Fibroblast of skin of left biceps (primary cell): ENCODE data around the gene MOK.

Experiments
- DNase-seq, 2 experiments: peaks; one replicate each; pipeline ENCODE4 v3.0.0-alpha.2; 2013; ENCODE audit warnings: low read depth in 2 of 2

The MOK gene

DNA sequence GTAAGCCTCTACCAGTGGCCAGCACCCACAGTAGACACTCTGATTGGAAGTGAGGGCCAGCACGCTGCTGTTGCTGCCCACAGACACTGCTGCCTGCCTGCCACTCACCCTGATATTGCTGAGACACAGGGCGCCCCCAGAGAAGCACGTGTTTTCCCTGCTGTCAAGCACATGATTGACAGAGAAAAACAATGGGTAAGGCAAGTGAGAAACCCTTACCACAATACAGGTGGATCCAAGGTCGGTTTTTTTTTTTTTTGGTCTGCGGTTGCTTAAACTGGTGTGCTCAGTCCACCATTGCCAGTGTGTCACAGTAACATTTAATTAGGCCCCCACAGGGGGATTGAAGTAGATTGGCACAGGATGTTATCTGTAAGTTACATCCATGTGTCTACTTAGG is 99.4 kb downstream of the MOK start:
- DNase-seq, result no peak

- DNase-seq, result no peak
Observed at GRCh38 chr14:102203382-102203781, 101.6 kb downstream of the MOK start.

DNA sequence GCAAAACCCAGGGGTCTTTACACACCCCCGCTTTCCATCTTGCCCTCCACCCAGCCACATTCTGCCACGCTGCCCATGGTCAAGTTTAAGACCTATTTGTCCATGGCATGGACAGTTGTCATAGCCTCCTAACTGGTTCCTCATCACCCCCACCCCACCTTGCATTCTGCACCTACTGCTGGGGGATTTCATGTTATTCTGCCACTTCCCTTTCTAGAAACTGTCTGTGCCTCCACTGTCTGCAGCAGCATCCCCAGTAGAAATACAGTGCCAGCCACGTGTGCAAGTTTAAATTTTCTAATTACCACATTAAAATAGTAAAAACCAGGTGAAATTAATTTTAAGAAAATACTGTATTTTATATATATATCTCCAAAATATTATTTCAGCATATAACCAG is 102.0 kb downstream of the MOK start:
- DNase-seq, result no peak

DNA sequence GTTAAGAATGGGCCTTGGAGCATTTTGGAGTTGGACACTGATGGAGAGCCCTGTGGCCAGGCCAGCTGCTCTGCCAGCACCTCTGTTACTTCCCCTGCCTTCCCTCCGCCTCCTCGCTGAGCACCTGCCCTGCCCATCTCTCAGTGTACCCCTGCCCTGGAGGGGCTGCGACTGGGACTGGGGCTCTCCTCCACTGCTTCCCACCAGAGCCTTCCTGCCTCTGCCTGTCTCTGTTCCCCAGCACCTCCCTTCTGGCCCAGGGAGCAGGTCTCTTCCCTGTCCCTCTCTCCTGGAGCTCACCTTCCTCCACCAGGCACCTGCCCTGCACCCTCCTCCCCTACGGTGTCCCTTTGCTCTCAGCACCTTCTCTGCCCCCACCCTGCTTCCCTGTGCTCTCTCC is 103.2 kb downstream of the MOK start:
- DNase-seq, result no peak

DNA sequence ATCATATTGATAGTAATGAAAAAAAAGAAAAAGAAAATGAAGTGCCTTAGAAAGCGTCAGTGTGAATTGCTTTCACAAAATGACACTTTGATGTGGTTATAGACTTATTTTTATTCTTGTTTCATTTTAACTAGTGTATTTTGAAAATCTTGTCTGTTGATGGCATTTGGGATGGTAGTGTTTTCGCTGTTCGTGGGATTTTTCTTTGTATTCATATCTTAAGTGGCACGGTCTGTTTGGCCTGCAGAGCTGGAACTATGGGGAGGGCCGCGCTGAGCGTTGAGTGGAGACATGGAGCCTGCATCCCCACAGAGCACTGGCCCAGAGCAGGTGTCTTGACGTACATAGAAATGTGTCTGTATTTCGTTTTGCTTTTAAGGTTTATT is 103.6 kb downstream of the MOK start:
- DNase-seq, result no peak

DNA sequence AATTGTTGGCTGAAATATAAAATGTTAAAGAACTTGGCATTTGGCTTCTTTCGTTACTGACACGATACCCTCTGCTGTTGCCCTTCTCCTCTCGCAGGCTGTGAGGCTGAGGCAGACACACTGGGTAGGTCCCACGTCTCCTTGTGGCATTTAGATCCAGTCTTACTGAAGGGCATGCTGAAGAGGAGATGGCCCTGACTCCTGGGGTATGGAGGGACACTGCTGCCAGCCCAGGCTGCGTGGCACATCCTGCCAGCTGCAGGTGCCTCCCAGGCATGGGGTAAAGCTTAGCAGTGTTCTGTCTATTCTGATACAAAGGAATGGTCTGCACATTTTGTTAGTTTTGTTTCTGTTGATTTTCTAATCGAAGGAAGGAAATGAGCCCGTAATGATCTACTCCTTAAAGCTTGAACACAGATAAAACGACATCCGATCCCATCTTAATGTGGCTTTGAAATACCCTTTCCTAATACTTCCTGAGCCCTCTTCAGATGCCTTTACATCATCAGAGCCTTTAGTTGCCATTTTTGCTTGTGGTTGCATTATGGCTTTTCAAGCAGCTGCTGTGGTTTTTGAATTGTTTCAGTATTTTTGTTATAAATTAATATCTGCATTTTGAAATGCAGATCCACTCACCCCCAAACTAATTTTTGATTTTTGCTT is 104.1 kb downstream of the MOK start:
- DNase-seq, result no peak

- no peak for DNase-seq
Observed at GRCh38 chr14:102197317-102197853, 107.6 kb downstream of the MOK start.

GRCh38 chr14:102196902-102197230 is 108.1 kb downstream of the MOK start:
- DNase-seq, result no peak

- no peak for DNase-seq
Observed at GRCh38 chr14:102196039-102196901, 108.7 kb downstream of the MOK start.

DNA sequence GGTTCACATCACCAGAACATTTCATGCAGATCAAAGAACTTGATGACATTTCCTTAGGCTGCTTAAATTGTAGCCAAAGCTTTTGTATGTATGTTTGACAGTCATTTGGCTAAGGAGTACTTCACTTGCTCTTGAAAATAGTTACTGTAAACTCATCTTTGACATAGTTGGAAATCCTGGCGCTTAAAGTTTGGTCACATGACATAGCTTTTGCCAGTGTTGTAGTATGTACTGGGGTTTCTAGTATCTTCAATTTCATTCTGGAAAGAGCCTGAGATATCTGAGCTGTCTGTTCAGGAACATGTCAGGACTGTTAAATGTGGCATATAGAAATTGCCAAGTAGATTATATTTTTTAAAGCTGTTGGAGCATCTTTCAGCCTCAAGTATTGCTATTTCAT is 109.5 kb downstream of the MOK start:
- no peak for DNase-seq

DNA sequence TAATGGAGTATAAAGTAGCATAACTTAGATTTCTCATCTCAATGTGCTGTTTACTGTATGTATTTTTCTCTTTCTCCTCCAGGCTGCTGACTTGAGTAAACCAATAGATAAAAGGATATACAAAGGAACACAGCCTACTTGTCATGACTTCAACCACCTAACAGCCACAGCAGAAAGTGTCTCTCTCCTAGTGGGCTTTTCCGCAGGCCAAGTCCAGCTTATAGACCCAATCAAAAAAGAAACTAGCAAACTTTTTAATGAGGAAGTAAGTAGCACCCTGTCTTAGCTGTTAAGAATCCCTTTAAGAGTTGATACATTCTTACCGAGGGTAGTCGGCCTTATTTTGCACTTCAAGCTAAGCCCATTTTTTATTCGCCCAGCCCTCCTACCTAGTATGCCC is 110.1 kb downstream of the MOK start:
- DNase-seq, result no peak

DNA sequence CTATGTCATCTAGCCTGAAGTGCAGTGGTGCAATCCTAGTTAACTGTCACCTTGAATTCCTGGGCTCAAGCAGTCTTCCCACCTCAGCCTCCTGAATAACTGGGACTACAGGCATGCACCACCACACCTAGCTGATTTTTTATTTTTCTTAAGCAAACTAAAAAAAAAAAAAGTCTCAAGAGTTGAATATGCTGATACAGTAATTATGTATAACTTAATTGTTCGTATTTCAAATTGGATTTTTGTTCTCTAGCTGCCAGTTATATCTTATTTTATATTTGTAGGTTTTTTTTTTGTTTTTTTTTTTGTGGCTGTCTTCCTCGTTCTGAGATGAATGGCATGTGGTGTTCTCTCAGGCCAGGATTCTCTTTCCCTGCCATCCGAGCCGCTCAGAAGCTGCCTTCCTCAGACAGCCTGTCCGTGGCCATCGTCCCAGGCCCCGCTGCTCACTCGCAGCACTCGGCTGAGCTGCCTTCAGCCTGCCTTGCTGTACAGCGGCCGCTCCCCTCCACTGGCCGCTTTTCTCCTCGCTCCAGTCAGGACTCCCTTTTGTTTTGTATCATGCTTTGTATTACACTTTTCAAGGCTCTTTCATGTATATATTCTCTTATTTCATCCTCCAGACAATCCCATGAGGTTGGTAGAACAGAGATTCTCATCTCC is 112.0 kb downstream of the MOK start:
- DNase-seq, result no peak

DNA sequence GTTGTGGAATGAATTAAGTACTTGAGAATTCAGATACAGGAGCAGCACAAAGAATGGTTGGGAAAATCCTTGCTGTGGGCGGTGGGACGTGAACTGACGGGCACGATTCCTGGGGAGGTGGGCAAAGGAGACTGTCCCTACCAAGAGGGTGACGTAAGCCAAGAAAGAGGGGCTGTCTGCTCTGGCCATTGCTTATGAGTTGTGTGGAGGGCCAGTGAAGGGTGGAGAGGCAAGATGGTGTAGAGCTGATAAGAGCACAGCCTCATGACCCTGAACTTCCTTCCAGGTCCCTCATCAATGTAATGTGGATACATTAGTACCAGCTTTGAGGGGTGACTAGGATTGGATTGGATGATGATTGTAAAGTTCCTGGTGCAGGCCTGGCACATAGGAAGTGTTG is 115.1 kb downstream of the MOK start:
- DNase-seq, result no peak

- no peak for DNase-seq
Observed at GRCh38 chr14:102188187-102188586, 116.8 kb downstream of the MOK start.

GRCh38 chr14:102187568-102188001 is 117.4 kb downstream of the MOK start:
- no peak for DNase-seq

DNA sequence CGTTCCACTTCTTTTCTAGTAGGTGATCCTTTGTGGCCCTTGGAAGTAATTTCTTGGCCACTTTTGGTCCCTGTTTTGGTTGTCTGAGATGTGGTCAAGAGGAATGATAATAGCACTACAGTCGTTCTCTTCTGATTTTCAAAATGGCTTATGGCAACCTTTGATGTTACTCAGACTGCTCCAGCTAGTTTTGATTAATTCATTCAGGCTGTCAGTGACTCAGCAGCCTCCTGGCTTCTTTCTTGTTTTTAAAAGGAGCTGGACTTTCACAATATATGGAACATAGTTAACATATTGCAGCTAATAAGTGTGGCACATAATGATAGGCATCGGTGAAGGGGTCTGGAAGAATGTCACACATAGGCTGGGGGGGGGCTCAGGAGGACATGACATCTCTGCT is 117.9 kb downstream of the MOK start:
- DNase-seq, result peak; percentile 54 to 58

- DNase-seq, result no peak
Observed at GRCh38 chr14:102185360-102185759, 119.6 kb downstream of the MOK start.

- no peak for DNase-seq
Observed at GRCh38 chr14:102184316-102185035, 120.5 kb downstream of the MOK start.

DNA sequence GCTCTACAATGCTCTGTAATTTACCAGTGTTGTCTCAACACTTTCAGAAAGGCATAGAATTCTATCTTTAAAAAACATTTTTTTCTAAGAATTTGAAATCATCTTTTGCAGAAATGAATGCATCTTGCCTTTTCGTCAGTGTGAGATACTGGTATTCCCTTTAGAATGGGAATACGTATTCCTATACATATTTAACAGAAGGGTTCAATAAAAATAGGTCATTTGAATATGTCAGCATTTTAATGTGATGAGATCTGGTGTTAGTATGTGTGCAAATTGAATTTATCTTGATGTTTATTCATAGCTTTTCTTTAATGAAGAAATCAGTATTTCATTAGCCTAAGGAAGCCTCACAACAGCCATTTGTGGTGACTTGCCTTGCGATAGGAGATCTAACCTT is 121.1 kb downstream of the MOK start:
- no peak for DNase-seq

- DNase-seq, result peak; percentile 12 to 17
Observed at GRCh38 chr14:102182936-102183619, 121.9 kb downstream of the MOK start.

- DNase-seq, result peak; percentile 42 to 46
Observed at GRCh38 chr14:102182190-102182589, 122.8 kb downstream of the MOK start.
